B cell (primary cell): ENCODE results near the gene ZP1. TPM values are rescaled to one million over a fixed set of nuclear protein-coding genes. Genes with fewer than 3 reads are reported as not detected.

Experiments used
- ATAC-seq: fragments of 200-7000 bp; cut with Tn5 transposase; one replicate; pipeline ENCODE4 v1.10.0; 2021; ENCODE audit warnings: low read depth, mild to moderate bottlenecking, moderate number of reproducible peaks, moderate library complexity
- CTCF ChIA-PET: fragments of 350-600 bp; sonication (Branson Sonifier 250); formaldehyde crosslinking; loops from one replicate; lab custom pipeline; 2021; ENCODE audit warnings: antibody characterized with exemption, inconsistent platforms; lab: Charles Lee
- POLR2A ChIA-PET: fragments of 350-600 bp; sonication (Branson Sonifier 250); formaldehyde crosslinking; loops from one replicate; lab custom pipeline; 2021; ENCODE audit warnings: antibody characterized with exemption; lab: Charles Lee
- DNase-seq: peaks from one replicate; pipeline ENCODE4 v3.0.0; 2013
- H2AFZ ChIP-seq: 2 replicates; pipeline ENCODE4 v1.6.1; 2012; ENCODE audit warnings: mild to moderate bottlenecking, low read depth, low read length; ENCODE audit not compliant: insufficient read depth, poor library complexity, severe bottlenecking
- H3K27ac ChIP-seq, 2 donors: 1 replicate in 1 of 2; 2 replicates in 1 of 2; pipeline ENCODE4 v1.5.1; 2012 to 2013; ENCODE audit warnings: low read length in 2 of 2, mild to moderate bottlenecking in 2 of 2, moderate library complexity in 1 of 2
- H3K27me3 ChIP-seq, 4 experiments: fragments of 200-600 bp in 1 of 4; sonication (generic) in 1 of 4; replicated peaks in 1 of 4; 1 replicate in 2 of 4; 2 replicates in 2 of 4; pipeline versions ENCODE4 v1.6.1 to v1.7.0; 2013 to 2016; ENCODE audit warnings: low read length in 3 of 4, mild to moderate bottlenecking in 2 of 4, mixed read lengths in 1 of 4, moderate library complexity in 1 of 4; ENCODE audit not compliant: insufficient read depth in 4 of 4, control insufficient read depth in 3 of 4; ENCODE audit errors: control extremely low read depth in 1 of 4
- H3K36me3 ChIP-seq, 2 experiments: replicated peaks in 1 of 2; 1 replicate in 1 of 2; 2 replicates in 1 of 2; pipeline versions ENCODE4 v1.6.1 to v1.7.1; 2013; ENCODE audit warnings: low read length in 1 of 2; ENCODE audit not compliant: insufficient read depth in 2 of 2, control insufficient read depth in 1 of 2; ENCODE audit errors: control extremely low read depth in 1 of 2, extremely low read depth in 1 of 2
- H3K4me1 ChIP-seq, 2 donors: fragments of 200-600 bp in 1 of 2; sonication (generic) in 1 of 2; 1 replicate in 1 of 2; 2 replicates in 1 of 2; pipeline versions ENCODE4 v1.5.1 to v1.6.1; 2013 to 2017; ENCODE audit warnings: low read length in 2 of 2; ENCODE audit not compliant: control insufficient read depth in 2 of 2, insufficient read depth in 2 of 2
- H3K4me2 ChIP-seq: replicated peaks from 2 replicates; pipeline ENCODE3; 2012; ENCODE audit warnings: mild to moderate bottlenecking, low read depth, low read length; ENCODE audit not compliant: poor library complexity, severe bottlenecking
- H3K4me3 ChIP-seq, 5 experiments: fragments of 200-600 bp in 1 of 5; sonication (generic) in 1 of 5; 1 replicate in 3 of 5; 2 replicates in 2 of 5; pipeline versions ENCODE4 v1.5.1 to v1.7.0; 2011 to 2016; ENCODE audit warnings: low read length in 4 of 5, mild to moderate bottlenecking in 4 of 5, low read depth in 2 of 5, control low read depth in 1 of 5, moderate library complexity in 1 of 5; ENCODE audit not compliant: insufficient read depth in 1 of 5; ENCODE audit errors: control extremely low read depth in 1 of 5, extremely low read depth in 1 of 5
- H3K79me2 ChIP-seq: fragments of 200-600 bp; sonication (generic); one replicate; pipeline ENCODE4 v1.6.0; 2016; ENCODE audit warnings: low read length; ENCODE audit not compliant: control insufficient read depth, insufficient read depth
- H3K9ac ChIP-seq: fragments of 200-600 bp; sonication (generic); 2 replicates; pipeline ENCODE4 v1.6.1; 2017; ENCODE audit warnings: mild to moderate bottlenecking, low read length, moderate library complexity
- H3K9me3 ChIP-seq, 3 donors: one replicate each; pipeline versions ENCODE4 v1.6.1 to v1.7.1; 2013; ENCODE audit warnings: low read length in 2 of 3; ENCODE audit not compliant: control insufficient read depth in 2 of 3, insufficient read depth in 1 of 3; ENCODE audit errors: control extremely low read depth in 1 of 3
- H4K20me1 ChIP-seq: 2 replicates; pipeline ENCODE4 v1.6.0; 2012; ENCODE audit warnings: mild to moderate bottlenecking, low read length; ENCODE audit not compliant: insufficient read depth, control insufficient read depth, poor library complexity, severe bottlenecking
- H3K27ac Mint-ChIP-seq: one replicate; pipeline ENCODE4 v1.8.0; 2021; ENCODE audit warnings: mixed read lengths
- H3K27me3 Mint-ChIP-seq: one replicate; pipeline ENCODE4 v1.8.0; 2021; ENCODE audit warnings: mixed read lengths
- H3K4me1 Mint-ChIP-seq: one replicate; pipeline ENCODE4 v1.8.0; 2021; ENCODE audit warnings: mixed read lengths
- H3K4me3 Mint-ChIP-seq: one replicate; pipeline ENCODE4 v1.8.0; 2021; ENCODE audit warnings: mixed read lengths
- H3K9me3 Mint-ChIP-seq: one replicate; pipeline ENCODE4 v1.8.0; 2022; ENCODE audit warnings: mixed read lengths; ENCODE audit not compliant: insufficient read depth
- CTCF ChIP-seq: fragments of 200-600 bp; IDR thresholded peaks from one replicate; pipeline ENCODE4 v1.8.0; 2022; ENCODE audit warnings: antibody characterized with exemption, mild to moderate bottlenecking
- EZH2 ChIP-seq: IDR thresholded peaks from 2 replicates; pipeline ENCODE4 v1.6.1; 2012; ENCODE audit warnings: borderline replicate concordance, low read depth, mild to moderate bottlenecking, moderate library complexity, low read length; ENCODE audit not compliant: insufficient read depth, poor library complexity, severe bottlenecking
- WGBS: methylation state at CpG from one replicate; pipeline ENCODE4 v1.1.5; 2013; ENCODE audit warnings: missing lambda C conversion rate; ENCODE audit not compliant: insufficient coverage; 5-methylcytosine and 5-hydroxymethylcytosine counted together
- intact Hi-C: fragments of 100-400 bp; cut with micrococcal nuclease; formaldehyde crosslinking; loops from one replicate; pipeline ENCODE4 v1.10.0; 2022
- polyA plus RNA-seq: library from polyadenylated mRNA; depleted of rRNA; stranded (reverse); fragments of >200 nt; gene quantifications from 2 replicates; pipeline ENCODE4 v1.2.3, GENCODE V29; 2012
- total RNA-seq, 2 donors: library from RNA; stranded (reverse); fragments of 120-200 nt in 1 of 2; gene quantifications; 1 replicate in 1 of 2; 2 replicates in 1 of 2; pipeline versions ENCODE4 v1.2.3 to v1.2.4, GENCODE V29; 2013 to 2022

The ZP1 gene
- total and polyA plus RNA-seq, 2 donors (not counting 1 experiment from before 2014, with no cell fraction given) = 0.06 TPM; not detected in 1

GRCh38 chr11:60847896-60848295 lies 19.4 kb upstream of the ZP1 start:
- H3K79me2 ChIP-seq = peaks cover 13% of the 10 kb centered on the region
- DNase-seq (no peak), ATAC-seq (no peak)
- no peaks in the 10 kb centered on the region for H3K9me3 ChIP-seq
- H3K27me3 Mint-ChIP-seq = no peaks in the 10 kb centered on the region
- no peak overlapping the region for H2AFZ ChIP-seq
- H3K9ac ChIP-seq = no peak overlapping the region
- H3K27ac ChIP-seq = no peak overlapping the region
- peaks cover 0 to 46% of the 10 kb centered on the region in 2 experiments for H3K36me3 ChIP-seq
- ChIA-PET CTCF (no interaction called here), POLR2A (no interaction called here)
- no peak overlapping the region for H3K4me3 ChIP-seq
- no peaks in the 10 kb centered on the region for H4K20me1 ChIP-seq
- WGBS = 91% methylated on average over 12 of the region's 12 CpGs
- no peaks in the 10 kb centered on the region for H3K27me3 ChIP-seq
- no peak for TF ChIP-seq CTCF
- no peak for TF ChIP-seq EZH2
- H3K4me3 Mint-ChIP-seq = no peak overlapping the region
- H3K4me1 Mint-ChIP-seq = peaks cover 26% of the 10 kb centered on the region
- no peak overlapping the region for H3K4me2 ChIP-seq
- no peaks in the 10 kb centered on the region for H3K9me3 Mint-ChIP-seq
- peaks cover 18 to 20% of the 10 kb centered on the region in 2 donors for H3K4me1 ChIP-seq
- H3K27ac Mint-ChIP-seq = no peak overlapping the region
- intact Hi-C loops = no loop called here

GRCh38 chr11:60848714-60849151 lies 18.6 kb upstream of the ZP1 start:
- Histone ChIP-seq H3K4me2 (no peak overlapping the region), H3K36me3 (peaks cover 0 to 46% of the 10 kb centered on the region in 2 experiments), H3K27ac (no peak overlapping the region), H3K4me1 (peaks cover 10 to 12% of the 10 kb centered on the region in 2 donors), H3K79me2 (peaks cover 6% of the 10 kb centered on the region), H4K20me1 (no peaks in the 10 kb centered on the region), H2AFZ (no peak overlapping the region), H3K4me3 (no peak overlapping the region), H3K9me3 (no peaks in the 10 kb centered on the region), H3K9ac (no peak overlapping the region), H3K27me3 (no peaks in the 10 kb centered on the region)
- CTCF ChIA-PET = interaction anchor here (0.9 to 1.0 kb wide), 2 partner anchors 17 to 20 kb away, joined by 3 to 4 read pairs; no protein-coding TSS in a partner anchor
- intact Hi-C loops = no loop called here
- no peak for ATAC-seq
- H3K27ac Mint-ChIP-seq = no peak overlapping the region
- 89% methylated on average over 10 of the region's 10 CpGs for WGBS
- no peaks in the 10 kb centered on the region for H3K9me3 Mint-ChIP-seq
- TF ChIP-seq EZH2 = no peak
- TF ChIP-seq CTCF = no peak
- POLR2A ChIA-PET = no interaction called here
- no peak overlapping the region for H3K4me3 Mint-ChIP-seq
- no peak for DNase-seq
- no peaks in the 10 kb centered on the region for H3K27me3 Mint-ChIP-seq
- peaks cover 18% of the 10 kb centered on the region for H3K4me1 Mint-ChIP-seq
